NCI-H2196 (cell line): Measurements from ENCODE around the gene AGAP9.
"Not testable (repeated sequence)": the region's sequence is repeated elsewhere in the genome, so short reads cannot be mapped to it uniquely, and the experiment has no call there.

Experiments used
- DNase-seq: peaks from one replicate; lab custom pipeline; 2025; ENCODE audit not compliant: unreplicated experiment; lab: John Stamatoyannopoulos, UW

Gene AGAP9

GRCh38 chr10:47489630-47490029 is 33.8 kb downstream of the AGAP9 start:
- not testable (repeated sequence) for DNase-seq

GRCh38 chr10:47485943-47486342 is 37.5 kb downstream of the AGAP9 start:
- DNase-seq: not testable (repeated sequence)

- not testable (repeated sequence) for DNase-seq
Observed at GRCh38 chr10:47484786-47485185, 38.7 kb downstream of the AGAP9 start.

- not testable (repeated sequence) for DNase-seq
Observed at GRCh38 chr10:47483923-47484322, 39.5 kb downstream of the AGAP9 start, which contains the start of gene ANXA8. ANXA8 (minus strand) TSS chr10:47484115; CDS start chr10:47483933, 182 bp downstream.

- DNase-seq: not testable (repeated sequence)
Observed at GRCh38 chr10:47482367-47482766, 41.1 kb downstream of the AGAP9 start.

- not testable (repeated sequence) for DNase-seq
Observed at GRCh38 chr10:47481768-47482181, 41.7 kb downstream of the AGAP9 start.

- DNase-seq: not testable (repeated sequence)
Observed at GRCh38 chr10:47481182-47481766, 42.2 kb downstream of the AGAP9 start.

- not testable (repeated sequence) for DNase-seq
Observed at GRCh38 chr10:47480133-47480532, 43.3 kb downstream of the AGAP9 start.

- DNase-seq: not testable (repeated sequence)
Observed at GRCh38 chr10:47478114-47478513, 45.3 kb downstream of the AGAP9 start.

GRCh38 chr10:47477078-47477477 is 46.4 kb downstream of the AGAP9 start:
- DNase-seq: not testable (repeated sequence)

- DNase-seq: not testable (repeated sequence)
Observed at GRCh38 chr10:47475101-47475500, 48.3 kb downstream of the AGAP9 start.

- DNase-seq: not testable (repeated sequence)
Observed at GRCh38 chr10:47473516-47473915, 49.9 kb downstream of the AGAP9 start.

GRCh38 chr10:47472647-47473046 is 50.8 kb downstream of the AGAP9 start:
- DNase-seq: not testable (repeated sequence)

GRCh38 chr10:47472072-47472471 is 51.4 kb downstream of the AGAP9 start:
- not testable (repeated sequence) for DNase-seq

- not testable (repeated sequence) for DNase-seq
Observed at GRCh38 chr10:47468731-47469528, 54.5 kb downstream of the AGAP9 start.

- not testable (repeated sequence) for DNase-seq
Observed at GRCh38 chr10:47467957-47468356, 55.5 kb downstream of the AGAP9 start.

- not testable (repeated sequence) for DNase-seq
Observed at GRCh38 chr10:47467458-47467857, 56.0 kb downstream of the AGAP9 start.

GRCh38 chr10:47465216-47465917 is 58.1 kb downstream of the AGAP9 start:
- not testable (repeated sequence) for DNase-seq

- not testable (repeated sequence) for DNase-seq
Observed at GRCh38 chr10:47462577-47463358, 60.7 kb downstream of the AGAP9 start.

- DNase-seq: not testable (repeated sequence)
Observed at GRCh38 chr10:47461261-47461687, 62.2 kb downstream of the AGAP9 start.
